HG03439 (cell line): ENCODE data around the gene ABCA4.

Experiments
- ATAC-seq: cut with Tn5 transposase; IDR thresholded peaks from one replicate; pipeline ENCODE4 v1.9.1; 2021; ENCODE audit warnings: mild to moderate bottlenecking, moderate library complexity; ENCODE audit not compliant: unreplicated experiment

Gene ABCA4

GRCh38 chr1:94084547-94084946, 36.4 kb downstream of the ABCA4 start:
- ATAC-seq, result no peak

- ATAC-seq, result no peak
These were observed 36.9 kb downstream of the ABCA4 start for GRCh38 chr1:94084085-94084484.

- ATAC-seq, result no peak
These were observed 37.3 kb downstream of the ABCA4 start for GRCh38 chr1:94083681-94084080.

GRCh38 chr1:94081566-94082344, 39.2 kb downstream of the ABCA4 start:
- no peak for ATAC-seq

GRCh38 chr1:94079989-94080388, 41.0 kb downstream of the ABCA4 start:
- ATAC-seq, result no peak

- no peak for ATAC-seq
These were observed 41.6 kb downstream of the ABCA4 start for GRCh38 chr1:94079080-94079940.

GRCh38 chr1:94072840-94073522, 48.0 kb downstream of the ABCA4 start:
- no peak for ATAC-seq

GRCh38 chr1:94071976-94072375, 49.0 kb downstream of the ABCA4 start:
- no peak for ATAC-seq

- ATAC-seq, result no peak
These were observed 49.6 kb downstream of the ABCA4 start for GRCh38 chr1:94071391-94071790.

- no peak for ATAC-seq
These were observed 50.1 kb downstream of the ABCA4 start for GRCh38 chr1:94070865-94071264.

- no peak for ATAC-seq
These were observed 51.0 kb downstream of the ABCA4 start for GRCh38 chr1:94069919-94070285.

GRCh38 chr1:94068999-94069918, 51.7 kb downstream of the ABCA4 start:
- no peak for ATAC-seq

- no peak for ATAC-seq
These were observed 52.6 kb downstream of the ABCA4 start for GRCh38 chr1:94068096-94068998.

GRCh38 chr1:94067196-94067595, 53.8 kb downstream of the ABCA4 start:
- ATAC-seq, result no peak

- no peak for ATAC-seq
These were observed 57.6 kb downstream of the ABCA4 start for GRCh38 chr1:94063379-94063778.

- peak; percentile 81 for ATAC-seq
These were observed 59.2 kb downstream of the ABCA4 start for GRCh38 chr1:94061513-94062443.

GRCh38 chr1:94060720-94061119, 60.2 kb downstream of the ABCA4 start:
- ATAC-seq, result no peak

GRCh38 chr1:94058766-94059165, 62.2 kb downstream of the ABCA4 start:
- no peak for ATAC-seq
